ENCODE data around the gene WDR17. TPM values are rescaled to one million over a fixed set of nuclear protein-coding genes. Genes with fewer than 3 reads are reported as not detected.

Gene WDR17
- total RNA-seq (10 to 100 TPM in 1 of 4 donors, 1 to 10 TPM in 3; 4.8 to 11.0 (median 6.8) TPM), polyA plus RNA-seq (under 1 TPM in 1 of 3 donors, not detected in 2; 0.63 TPM)

- H3K27ac ChIP-seq = peak within 1 kb of the TSS; percentile 53 to 68 (median 58)
- H3K36me3 ChIP-seq = no peaks in the 10 kb centered on the region
- 1 to 2% methylated on average over 55 of the region's 55 CpGs for WGBS, 2 donors
- H3K9me3 ChIP-seq = no peaks in the 10 kb centered on the region
- H3K4me3 ChIP-seq = peak within 1 kb of the TSS; percentile 58 to 62 (median 60)
- H3K27me3 ChIP-seq = no peaks in the 10 kb centered on the region
- intact Hi-C loops (cut with DNase I) = loop anchor here (2.0 to 10.0 kb wide), 2 partner anchors 121 to 255 kb away; no protein-coding TSS in a partner anchor
- peaks cover 0 to 14% (median 3%) of the 10 kb centered on the region in 4 donors for H3K4me1 ChIP-seq
- DNase-seq = peak; percentile 96
- peak in 3 of 4 donors; percentile 15 to 25 (median 16) for TF ChIP-seq POLR2AphosphoS5 (IDR thresholded peaks at IDR 0.05)
- no peak for TF ChIP-seq EP300 (IDR thresholded peaks at IDR 0.05)
- no peak for TF ChIP-seq CTCF (IDR thresholded peaks at IDR 0.05)
- TF ChIP-seq POLR2A (IDR thresholded peaks at IDR 0.05) = no peak
Measured at GRCh38 chr4:176065435-176066291, at the start of gene WDR17. Gene WDR17, plus strand, starts transcription at chr4:176065841. Its CDS starts 45,740 bp downstream, at chr4:176111581.

- H3K4me1 ChIP-seq = no peaks in the 10 kb centered on the region
- WGBS, 2 donors = 75 to 88% methylated on average over 4 of the region's 4 CpGs
- TF ChIP-seq POLR2A (IDR thresholded peaks at IDR 0.05) (no peak), POLR2AphosphoS5 (IDR thresholded peaks at IDR 0.05) (no peak), CTCF (IDR thresholded peaks at IDR 0.05) (no peak), EP300 (IDR thresholded peaks at IDR 0.05) (no peak)
- H3K4me3 ChIP-seq = no peak overlapping the region
- no peaks in the 10 kb centered on the region for H3K27me3 ChIP-seq
- no peak for DNase-seq
- H3K36me3 ChIP-seq = no peaks in the 10 kb centered on the region
- intact Hi-C loops (cut with DNase I) = no loop called here
- no peaks in the 10 kb centered on the region for H3K9me3 ChIP-seq
- H3K27ac ChIP-seq = no peak overlapping the region
Measured at GRCh38 chr4:176016601-176017000, 49.0 kb upstream of the WDR17 start.

GRCh38 chr4:176020481-176021085 lies 45.1 kb upstream of the WDR17 start:
- Histone ChIP-seq H3K4me1 (no peaks in the 10 kb centered on the region), H3K4me3 (no peak overlapping the region), H3K9me3 (no peaks in the 10 kb centered on the region), H3K27me3 (no peaks in the 10 kb centered on the region), H3K27ac (no peak overlapping the region), H3K36me3 (no peaks in the 10 kb centered on the region)
- WGBS, 2 donors = 61 to 81% methylated on average over 5 of the region's 5 CpGs
- no peak for DNase-seq
- no peak for TF ChIP-seq POLR2AphosphoS5 (IDR thresholded peaks at IDR 0.05)
- no peak for TF ChIP-seq EP300 (IDR thresholded peaks at IDR 0.05)
- no peak for TF ChIP-seq CTCF (IDR thresholded peaks at IDR 0.05)
- intact Hi-C loops (cut with DNase I) = no loop called here

- Histone ChIP-seq H3K9me3 (no peaks in the 10 kb centered on the region), H3K27me3 (no peaks in the 10 kb centered on the region), H3K4me1 (peaks cover 0 to 4% (median 0%) of the 10 kb centered on the region in 4 donors), H3K27ac (no peak overlapping the region), H3K36me3 (no peaks in the 10 kb centered on the region), H3K4me3 (no peak overlapping the region)
- no peak for TF ChIP-seq CTCF (IDR thresholded peaks at IDR 0.05)
- 83 to 89% methylated on average over 2 of the region's 2 CpGs for WGBS, 2 donors
- intact Hi-C loops (cut with DNase I) = loop anchor here (10.0 kb wide), 3 partner anchors 114 to 1014 kb away; no protein-coding TSS in a partner anchor
- no peak for DNase-seq
Measured at GRCh38 chr4:176030391-176030790, 35.2 kb upstream of the WDR17 start.
